Activated CD8-positive, alpha-beta T cell treated with anti-CD3 and anti-CD28 coated beads for 36 hours (primary cell): Measurements from ENCODE around the gene ZFYVE21. TPM values are rescaled to one million over a fixed set of nuclear protein-coding genes. Genes with fewer than 3 reads are reported as not detected.

Experiments
- ATAC-seq: fragments of 200-7000 bp; cut with Tn5 transposase; one replicate; pipeline ENCODE4 v1.10.0; 2021; ENCODE audit warnings: mild to moderate bottlenecking, moderate library complexity
- CTCF ChIA-PET: fragments of 350-600 bp; sonication (Branson Sonifier 250); formaldehyde crosslinking; loops from one replicate; lab custom pipeline; 2021; ENCODE audit warnings: antibody characterized with exemption; lab: Charles Lee
- POLR2A ChIA-PET: fragments of 350-600 bp; sonication (Branson Sonifier 250); formaldehyde crosslinking; loops from one replicate; lab custom pipeline; 2021; ENCODE audit warnings: antibody characterized with exemption; lab: Charles Lee
- DNase-seq: peaks from one replicate; pipeline ENCODE4 v3.0.0-alpha.2; 2020
- H3K27ac Mint-ChIP-seq: one replicate; pipeline ENCODE4 v1.8.0; 2021; ENCODE audit warnings: mild to moderate bottlenecking, mixed read lengths
- H3K27me3 Mint-ChIP-seq: one replicate; pipeline ENCODE4 v1.8.0; 2021; ENCODE audit warnings: mixed read lengths
- H3K36me3 Mint-ChIP-seq: one replicate; pipeline ENCODE4 v1.8.0; 2021; ENCODE audit warnings: low read depth, mixed read lengths
- H3K4me1 Mint-ChIP-seq: one replicate; pipeline ENCODE4 v1.8.0; 2021; ENCODE audit warnings: low read depth, mixed read lengths
- H3K4me3 Mint-ChIP-seq: one replicate; pipeline ENCODE4 v1.8.0; 2021; ENCODE audit warnings: mild to moderate bottlenecking, moderate library complexity, mixed read lengths
- H3K9me3 Mint-ChIP-seq: one replicate; pipeline ENCODE4 v1.8.0; 2021; ENCODE audit warnings: mixed read lengths
- intact Hi-C: fragments of 100-400 bp; cut with micrococcal nuclease; formaldehyde crosslinking; loops from one replicate; pipeline ENCODE4 v1.10.0; 2022
- total RNA-seq, 2 experiments: library from RNA; stranded (reverse); gene quantifications; one replicate each; pipeline ENCODE4 v1.2.3, GENCODE V29; 2021
- TF ChIP-seq, protein P1 (sequence below): fragments of 200-600 bp; IDR thresholded peaks from one replicate; pipeline ENCODE4 v1.8.0; 2022; ENCODE audit warnings: antibody characterized with exemption, mild to moderate bottlenecking

Gene ZFYVE21
- total RNA-seq, 2 experiments from 2014 or later: 10.4 to 11.6 TPM

DNA sequence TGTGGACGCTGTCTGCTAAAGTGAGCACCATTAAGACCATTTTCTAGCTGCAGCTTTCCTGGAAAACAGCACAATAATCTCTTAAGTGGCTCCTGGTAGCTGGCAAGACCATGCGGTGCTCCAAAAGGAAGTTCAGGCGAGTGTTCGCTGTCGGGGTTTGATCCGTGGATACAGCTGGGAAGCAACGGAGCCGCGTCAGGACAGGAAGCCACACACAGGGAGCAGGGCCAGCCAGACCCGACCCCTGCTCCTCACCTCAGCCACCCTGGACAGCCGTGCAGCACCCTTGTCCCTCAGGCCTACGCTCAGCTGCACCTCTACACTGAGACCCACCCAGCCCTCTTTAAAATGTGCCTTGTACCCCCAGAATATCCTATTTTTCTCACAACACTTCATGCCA is 19.4 kb downstream of the ZFYVE21 start:
- CTCF ChIA-PET: interaction anchor here (1.0 to 1.9 kb wide), 2 partner anchors 12 to 13 kb away, joined by 3 to 4 read pairs; no protein-coding TSS in a partner anchor
- no peak for ATAC-seq

DNA sequence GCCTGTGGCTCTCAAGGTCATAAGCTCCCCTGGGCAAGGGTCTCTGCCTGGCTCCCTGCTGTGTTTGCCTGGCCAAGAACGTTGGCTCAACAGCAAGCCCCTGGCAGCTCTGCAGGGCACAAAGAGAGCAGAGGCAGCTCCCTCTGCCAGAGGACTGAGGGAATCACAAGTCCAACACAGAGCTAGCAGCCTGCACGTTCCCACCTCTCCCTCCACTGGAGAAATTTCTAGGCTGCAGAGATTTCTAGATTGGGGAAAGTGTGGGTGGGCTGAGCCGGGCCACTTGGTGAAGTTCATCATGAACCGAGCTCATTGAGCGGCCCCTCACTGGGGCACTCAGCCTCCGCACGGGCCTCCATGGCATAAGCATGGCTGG is 19.8 kb downstream of the ZFYVE21 start:
- no peaks in the 10 kb centered on the region for H3K36me3 Mint-ChIP-seq
- ATAC-seq: no peak
- H3K4me1 Mint-ChIP-seq: no peaks in the 10 kb centered on the region
- H3K27me3 Mint-ChIP-seq: no peaks in the 10 kb centered on the region
- POLR2A ChIA-PET: interaction anchor here (1.4 kb wide), 1 partner anchor 16 kb away, joined by 8 read pairs; no protein-coding TSS in a partner anchor
- H3K27ac Mint-ChIP-seq: no peak overlapping the region
- TF ChIP-seq, protein P1, sequence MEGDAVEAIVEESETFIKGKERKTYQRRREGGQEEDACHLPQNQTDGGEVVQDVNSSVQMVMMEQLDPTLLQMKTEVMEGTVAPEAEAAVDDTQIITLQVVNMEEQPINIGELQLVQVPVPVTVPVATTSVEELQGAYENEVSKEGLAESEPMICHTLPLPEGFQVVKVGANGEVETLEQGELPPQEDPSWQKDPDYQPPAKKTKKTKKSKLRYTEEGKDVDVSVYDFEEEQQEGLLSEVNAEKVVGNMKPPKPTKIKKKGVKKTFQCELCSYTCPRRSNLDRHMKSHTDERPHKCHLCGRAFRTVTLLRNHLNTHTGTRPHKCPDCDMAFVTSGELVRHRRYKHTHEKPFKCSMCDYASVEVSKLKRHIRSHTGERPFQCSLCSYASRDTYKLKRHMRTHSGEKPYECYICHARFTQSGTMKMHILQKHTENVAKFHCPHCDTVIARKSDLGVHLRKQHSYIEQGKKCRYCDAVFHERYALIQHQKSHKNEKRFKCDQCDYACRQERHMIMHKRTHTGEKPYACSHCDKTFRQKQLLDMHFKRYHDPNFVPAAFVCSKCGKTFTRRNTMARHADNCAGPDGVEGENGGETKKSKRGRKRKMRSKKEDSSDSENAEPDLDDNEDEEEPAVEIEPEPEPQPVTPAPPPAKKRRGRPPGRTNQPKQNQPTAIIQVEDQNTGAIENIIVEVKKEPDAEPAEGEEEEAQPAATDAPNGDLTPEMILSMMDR: no peak
- intact Hi-C loops: no loop called here
- H3K4me3 Mint-ChIP-seq: no peak overlapping the region
- no peaks in the 10 kb centered on the region for H3K9me3 Mint-ChIP-seq
- CTCF ChIA-PET: interaction anchor here (1.0 to 1.9 kb wide), 2 partner anchors 13 kb away, joined by 3 to 4 read pairs; no protein-coding TSS in a partner anchor
- no peak for DNase-seq

More for the DNA sequence above, 19.4 kb downstream of the ZFYVE21 start:
- DNase-seq: no peak
- TF ChIP-seq, protein P1: no peak
- Mint-ChIP-seq H3K36me3 (no peaks in the 10 kb centered on the region), H3K27me3 (no peaks in the 10 kb centered on the region), H3K4me3 (no peak overlapping the region), H3K9me3 (no peaks in the 10 kb centered on the region), H3K27ac (no peak overlapping the region), H3K4me1 (no peaks in the 10 kb centered on the region)
- intact Hi-C loops: no loop called here
- POLR2A ChIA-PET: interaction anchor here (1.4 to 2.9 kb wide), 2 partner anchors 11 to 16 kb away, joined by 8 to 10 read pairs; no protein-coding TSS in a partner anchor

DNA sequence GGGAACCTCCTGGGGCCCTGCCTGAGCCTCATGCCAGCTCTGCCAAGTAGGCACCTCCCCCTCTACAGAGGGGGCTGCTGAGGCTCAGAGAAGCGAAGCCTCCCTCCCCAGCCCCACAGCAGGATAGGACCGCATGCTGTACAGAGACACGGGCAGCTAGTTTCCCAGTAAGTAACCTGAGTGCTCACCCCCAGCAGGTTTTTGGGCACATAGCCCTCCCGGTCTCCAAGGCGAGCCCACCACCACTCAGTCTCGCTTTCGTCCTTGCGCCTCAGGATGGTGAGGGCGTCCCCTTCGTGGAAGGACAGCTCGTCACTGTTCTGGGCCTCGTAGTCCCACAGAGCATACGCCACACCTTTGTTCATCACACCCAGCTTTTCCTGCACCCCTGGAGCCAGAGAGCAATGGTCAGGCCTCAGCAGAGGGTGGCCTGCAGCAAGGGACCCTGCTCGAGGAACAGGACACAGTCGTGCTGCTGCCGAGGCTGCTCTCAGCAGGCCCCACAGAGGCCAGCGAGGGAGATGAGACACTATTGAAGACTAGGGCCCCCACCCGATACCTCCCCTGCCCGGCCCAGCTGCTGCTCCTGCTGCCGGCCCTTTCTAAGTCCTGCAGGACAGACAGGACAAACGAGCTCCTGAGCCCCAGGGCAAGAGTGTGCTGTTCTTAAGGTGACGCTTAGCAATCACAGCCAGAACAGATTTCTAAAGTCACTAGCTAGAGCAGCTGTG is 20.4 kb downstream of the ZFYVE21 start:
- intact Hi-C loops: no loop called here
- Mint-ChIP-seq H3K27ac (no peak overlapping the region), H3K27me3 (no peaks in the 10 kb centered on the region), H3K9me3 (no peaks in the 10 kb centered on the region), H3K4me3 (no peak overlapping the region), H3K4me1 (no peaks in the 10 kb centered on the region), H3K36me3 (no peaks in the 10 kb centered on the region)
- POLR2A ChIA-PET: interaction anchor here (1.4 to 1.5 kb wide), 2 partner anchors 17 to 21 kb away, joined by 4 to 8 read pairs; partner anchors contain the start of genes XRCC3 and ZFYVE21
- DNase-seq (no peak), ATAC-seq (no peak)
- CTCF ChIA-PET: interaction anchor here (1.9 kb wide), 1 partner anchor 12 kb away, joined by 4 read pairs; no protein-coding TSS in a partner anchor
- TF ChIP-seq, protein P1: no peak

DNA sequence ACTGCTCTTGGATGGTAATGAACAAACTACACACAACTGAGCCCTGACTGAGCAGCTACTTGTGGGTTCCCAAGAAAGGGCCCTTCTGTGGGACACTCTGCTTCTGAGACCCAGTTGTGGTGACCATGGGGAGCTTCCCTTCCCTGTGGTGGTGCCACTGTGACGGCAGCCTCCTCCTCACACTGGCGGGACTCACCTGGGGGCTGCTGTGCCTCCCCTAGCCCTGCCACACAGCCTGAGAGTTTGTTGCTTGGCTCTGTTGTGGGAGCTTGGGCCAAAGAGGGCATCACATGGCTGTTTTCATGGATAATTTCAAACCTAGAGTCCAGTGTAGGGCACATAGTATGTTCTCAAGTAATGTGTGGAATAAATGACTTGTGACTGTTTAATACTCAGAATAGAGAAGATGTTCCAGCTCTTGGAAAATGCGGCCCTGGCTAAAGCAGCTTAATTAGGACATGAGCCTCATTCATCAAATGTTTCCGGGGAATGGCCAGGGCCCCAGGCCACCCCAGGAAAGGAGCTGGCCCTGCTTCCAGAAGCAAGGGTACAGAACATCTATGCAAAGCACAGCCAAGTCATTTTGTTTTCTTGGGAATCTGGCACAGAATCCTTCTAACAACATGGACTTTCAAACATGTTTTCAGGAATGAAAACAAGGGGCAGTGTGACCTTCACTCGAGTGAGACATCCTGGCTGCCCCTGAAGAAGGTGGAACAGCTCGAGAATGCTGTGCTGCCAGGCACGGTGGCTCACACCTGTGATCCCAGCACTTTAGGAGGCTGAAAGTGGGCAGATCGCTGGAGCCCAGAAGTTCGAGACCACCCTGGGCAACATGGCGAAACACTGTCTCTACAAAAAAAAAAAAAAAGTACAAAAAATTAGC is 21.2 kb downstream of the ZFYVE21 start:
- Mint-ChIP-seq H3K36me3 (no peaks in the 10 kb centered on the region), H3K27me3 (no peaks in the 10 kb centered on the region), H3K27ac (no peak overlapping the region), H3K9me3 (no peaks in the 10 kb centered on the region), H3K4me1 (no peaks in the 10 kb centered on the region), H3K4me3 (no peak overlapping the region)
- ChIA-PET POLR2A (interaction anchor here (1.4 to 1.5 kb wide), 2 partner anchors 18 to 21 kb away, joined by 4 to 8 read pairs; partner anchors contain the start of genes XRCC3 and ZFYVE21), CTCF (interaction anchor here (1.9 kb wide), 1 partner anchor 11 kb away, joined by 4 read pairs; no protein-coding TSS in a partner anchor)
- ATAC-seq: no peak
- intact Hi-C loops: no loop called here
- no peak for DNase-seq
- TF ChIP-seq, protein P1: no peak
